Measurements from ENCODE around the gene PGAP3. TPM values are rescaled to one million over a fixed set of nuclear protein-coding genes. Genes with fewer than 3 reads are reported as not detected.

The PGAP3 gene
- total RNA-seq (2022; extraction: Qiagen RNA extraction) = 6.7 to 8.3 TPM (median 8.1 TPM) in 5 replicates

GRCh38 chr17:39687546-39688474 is at the start of gene PGAP3:
PGAP3 (minus strand) TSS chr17:39688057; CDS start chr17:39688014, 43 bp downstream.

DNA sequence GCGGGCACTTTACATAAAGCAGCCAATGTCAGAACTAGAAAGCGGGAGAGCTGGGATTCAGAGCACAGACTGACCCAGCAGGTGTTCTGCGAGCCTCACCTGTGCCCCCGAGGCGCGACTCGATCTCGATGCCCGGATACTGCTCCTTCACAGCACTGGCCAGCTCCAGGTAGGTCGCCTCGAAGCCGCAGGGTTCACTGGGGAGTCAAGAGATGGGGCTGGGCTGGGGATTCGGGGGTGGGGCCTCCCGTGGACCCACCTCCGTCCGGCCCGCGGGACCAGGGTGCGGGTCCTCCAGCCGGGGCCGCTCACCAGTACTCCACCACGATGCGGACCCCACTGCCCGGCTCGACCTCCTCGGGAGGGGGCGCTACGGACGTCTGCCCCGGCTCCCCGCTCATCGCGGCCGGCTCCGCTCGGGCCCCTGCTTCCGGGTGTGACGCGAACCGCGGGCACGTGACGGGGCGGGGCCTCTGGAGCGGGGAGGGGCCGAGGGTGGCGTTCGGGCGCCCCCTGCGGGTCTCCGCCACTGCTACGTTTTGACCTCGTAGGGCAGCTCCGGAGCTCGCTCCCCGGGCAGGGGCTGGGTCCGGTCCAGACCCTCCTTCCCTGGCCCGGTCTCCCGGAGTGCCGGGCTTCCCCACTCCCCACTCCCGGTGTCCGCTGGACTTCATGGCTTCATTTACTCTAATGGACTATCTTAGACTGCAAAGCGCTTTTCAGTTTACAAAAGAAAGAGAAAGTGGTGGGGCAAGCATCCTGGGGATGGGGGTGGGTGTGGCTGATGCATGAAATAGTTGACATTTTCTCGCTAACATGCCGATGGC is 42.5 kb upstream of the PGAP3 start, which contains the start of gene MIEN1:
Gene MIEN1, minus strand, starts transcription at position 438 of the 827 bp plus-strand sequence. Its CDS starts 37 bp downstream, at position 401.

GRCh38 chr17:39699818-39700147 is 11.9 kb upstream of the PGAP3 start, which contains the start of gene ERBB2:
ERBB2 (plus strand) TSS chr17:39700064; CDS start chr17:39700239, 175 bp downstream.

DNA sequence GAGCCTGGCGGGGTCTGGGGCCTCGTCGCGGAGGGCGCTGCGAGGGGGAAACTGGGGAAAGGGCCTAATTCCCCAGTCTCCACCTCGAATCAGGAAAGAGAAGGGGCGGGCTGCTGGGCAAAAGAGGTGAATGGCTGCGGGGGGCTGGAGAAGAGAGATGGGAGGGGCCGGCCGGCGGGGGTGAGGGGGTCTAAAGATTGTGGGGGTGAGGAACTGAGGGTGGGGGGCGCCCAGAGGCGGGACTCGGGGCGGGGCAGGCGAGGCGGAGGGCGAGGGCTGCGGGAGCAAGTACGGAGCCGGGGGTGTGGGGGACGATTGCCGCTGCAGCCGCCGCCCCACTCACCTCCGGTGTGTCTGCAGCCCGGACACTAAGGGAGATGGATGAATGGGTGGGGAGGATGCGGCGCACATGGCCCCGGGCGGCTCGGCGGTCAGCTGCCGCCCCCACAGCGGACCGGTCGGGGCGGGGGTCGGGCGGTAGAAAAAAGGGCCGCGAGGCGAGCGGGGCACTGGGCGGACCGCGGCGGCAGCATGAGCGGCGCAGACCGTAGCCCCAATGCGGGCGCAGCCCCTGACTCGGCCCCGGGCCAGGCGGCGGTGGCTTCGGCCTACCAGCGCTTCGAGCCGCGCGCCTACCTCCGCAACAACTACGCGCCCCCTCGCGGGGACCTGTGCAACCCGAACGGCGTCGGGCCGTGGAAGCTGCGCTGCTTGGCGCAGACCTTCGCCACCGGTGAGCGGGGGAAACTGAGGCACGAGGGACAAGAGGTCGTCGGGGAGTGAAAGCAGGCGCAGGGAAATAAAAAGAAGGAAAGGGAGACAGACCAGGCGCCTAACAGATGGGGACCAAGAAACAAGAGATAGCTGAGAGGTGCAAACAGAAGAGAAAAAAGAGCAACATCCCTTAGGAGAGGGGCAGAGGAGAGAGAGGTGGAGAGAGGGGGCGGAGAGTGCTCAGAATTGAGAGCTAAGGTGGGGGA is 19.6 kb downstream of the PGAP3 start, which contains the start of gene PNMT:
Gene PNMT, plus strand, starts transcription at position 509 of the 980 bp plus-strand sequence. Its CDS starts 23 bp downstream, at position 532.

GRCh38 chr17:39664581-39665561 is 23.0 kb downstream of the PGAP3 start, which contains the start of gene TCAP:
TCAP (plus strand) TSS chr17:39665349; CDS start chr17:39665360, 11 bp downstream.

GRCh38 chr17:39636927-39637736 is 50.7 kb downstream of the PGAP3 start, which contains the start of gene STARD3:
STARD3 (plus strand) TSS chr17:39637144; CDS start chr17:39653532, 16,388 bp downstream.

DNA sequence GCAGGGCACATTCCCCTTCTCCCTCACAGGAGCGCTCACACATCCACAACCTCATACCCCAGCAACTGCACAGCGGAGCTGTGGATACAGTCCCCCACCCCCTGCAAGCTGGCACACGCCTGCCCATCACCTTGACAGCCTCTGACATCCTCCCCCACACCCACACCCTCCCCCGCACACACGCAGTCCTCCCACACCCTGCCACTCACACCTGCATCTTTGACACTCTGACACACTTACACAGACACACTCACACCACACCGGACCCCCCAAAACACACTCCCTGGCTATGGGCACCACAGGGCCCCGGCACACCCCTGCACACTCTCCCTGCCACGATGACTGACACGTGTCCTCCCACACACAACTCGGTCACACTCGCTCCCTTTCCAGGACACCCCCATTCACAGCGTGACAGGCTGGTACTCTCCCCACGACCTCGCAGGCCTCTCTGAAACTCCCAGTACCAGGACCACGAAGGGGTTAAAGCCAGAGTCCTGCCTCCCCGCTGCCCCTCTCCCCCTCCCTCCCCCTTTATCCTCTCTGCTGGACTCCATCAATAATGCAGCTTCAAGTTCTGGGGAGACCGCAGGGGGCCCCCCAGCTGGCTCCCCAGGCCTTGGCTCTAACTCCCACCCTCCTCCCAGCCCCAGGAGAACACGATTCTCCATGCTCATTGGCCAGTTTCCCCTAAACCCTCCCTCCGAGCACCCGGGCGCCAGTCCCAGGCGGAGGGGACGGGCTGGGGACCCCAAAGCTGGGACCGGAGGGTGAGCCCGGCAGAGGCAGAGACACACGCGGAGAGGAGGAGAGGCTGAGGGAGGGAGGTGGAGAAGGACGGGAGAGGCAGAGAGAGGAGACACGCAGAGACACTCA is 61.4 kb downstream of the PGAP3 start, which contains the start of gene PPP1R1B:
Gene PPP1R1B, plus strand, starts transcription at position 782 of the 876 bp plus-strand sequence. CDS start 441 bp downstream, outside the sequence.

Other genes with a start within 250 kb of the PGAP3 start
- gene MED1, start 236.8 kb downstream of the PGAP3 start, total RNA-seq (2022; extraction: Qiagen RNA extraction) = 25.2 to 34.2 TPM (median 31.3 TPM) in 5 replicates
- gene CDK12, start 226.6 kb downstream of the PGAP3 start, total RNA-seq (2022; extraction: Qiagen RNA extraction) = 31.4 to 38.5 TPM (median 36.8 TPM) in 5 replicates
- gene NEUROD2, start 80.1 kb downstream of the PGAP3 start, total RNA-seq (2022; extraction: Qiagen RNA extraction) = 0.05 TPM in 1 of 5 replicates, not detected in the others
- gene PPP1R1B, start 61.1 kb downstream of the PGAP3 start, total RNA-seq (2022; extraction: Qiagen RNA extraction) = 0.09 TPM in 1 of 5 replicates, not detected in the others
- gene STARD3, start 50.9 kb downstream of the PGAP3 start, total RNA-seq (2022; extraction: Qiagen RNA extraction) = 53.6 to 62.7 TPM (median 60.6 TPM) in 5 replicates
- 0.52 to 1.4 TPM (median 0.92 TPM) in 5 replicates for gene TCAP, start 22.7 kb downstream of the PGAP3 start, total RNA-seq (2022; extraction: Qiagen RNA extraction)
- 0.13 to 0.21 TPM (median 0.20 TPM) in 3 of 5 replicates, not detected in the others for gene PNMT, start 19.6 kb downstream of the PGAP3 start, total RNA-seq (2022; extraction: Qiagen RNA extraction)
- 29.6 to 39.0 TPM (median 38.1 TPM) in 5 replicates for gene ERBB2, start 12.0 kb upstream of the PGAP3 start, total RNA-seq (2022; extraction: Qiagen RNA extraction)
- 89.2 to 101 TPM (median 94.6 TPM) in 5 replicates for gene MIEN1, start 42.5 kb upstream of the PGAP3 start, total RNA-seq (2022; extraction: Qiagen RNA extraction)
- 3.9 to 7.3 TPM (median 6.6 TPM) in 5 replicates for gene GRB7, start 49.9 kb upstream of the PGAP3 start, total RNA-seq (2022; extraction: Qiagen RNA extraction)
- gene IKZF3, start 176.3 kb upstream of the PGAP3 start, total RNA-seq (2022; extraction: Qiagen RNA extraction) = not detected in 5 replicates
- not detected in 5 replicates for gene ZPBP2, start 180.1 kb upstream of the PGAP3 start, total RNA-seq (2022; extraction: Qiagen RNA extraction)
- 1.9 to 2.8 TPM (median 2.4 TPM) in 5 replicates for gene GSDMB, start 230.6 kb upstream of the PGAP3 start, total RNA-seq (2022; extraction: Qiagen RNA extraction)
- 30.9 to 48.5 TPM (median 42.9 TPM) in 5 replicates for gene ORMDL3, start 239.5 kb upstream of the PGAP3 start, total RNA-seq (2022; extraction: Qiagen RNA extraction)
- not detected in 5 replicates for gene LRRC3C, start 239.7 kb upstream of the PGAP3 start, total RNA-seq (2022; extraction: Qiagen RNA extraction)

All from A549 treated with CORT108297 at 1 μM for 4 hours (cell line).